ENCODE measurements around the gene EML6. TPM values are rescaled to one million over a fixed set of nuclear protein-coding genes. Genes with fewer than 3 reads are reported as not detected.

Gene EML6
- total and polyA plus RNA-seq, 2 of the 13 experiments (the other 11 are each of a cell fraction or from before 2014, with no cell fraction given), result 17.2 to 32.4 TPM

GRCh38 chr2:54797307-54797706 lies 73.8 kb downstream of the EML6 start:
- TF ChIP-seq MNT (IDR thresholded peaks at IDR 0.05), result no peak
- TF ChIP-seq DZIP1 (CRISPR knock-in tag; IDR thresholded peaks at IDR 0.05), result no peak
- no peak for TF ChIP-seq ZNF746 (CRISPR knock-in tag; IDR thresholded peaks at IDR 0.05)
- TF ChIP-seq AKAP8 (CRISPR knock-in tag; IDR thresholded peaks at IDR 0.05), result no peak
- no peak for TF ChIP-seq SCMH1 (CRISPR knock-in tag; IDR thresholded peaks at IDR 0.05; ENCODE audit: borderline replicate concordance)
- no peak for TF ChIP-seq ZNF274 (CRISPR knock-in tag; IDR thresholded peaks at IDR 0.05)
- no peak for TF ChIP-seq EP300 (IDR thresholded peaks at IDR 0.05; ENCODE audit: low read depth in 2 of 2, low read length in 2 of 2)
- TF ChIP-seq EP300 (CRISPR knock-in tag; IDR thresholded peaks at IDR 0.05; ENCODE audit: borderline replicate concordance), result no peak
- TF ChIP-seq E2F2 (CRISPR knock-in tag; IDR thresholded peaks at IDR 0.05; ENCODE audit: borderline replicate concordance), result no peak
- no peak for TF ChIP-seq HES4 (CRISPR knock-in tag; IDR thresholded peaks at IDR 0.05; ENCODE audit: borderline replicate concordance)
- BruUV-seq (replicated peaks), result no TSS peak
- H4K20me1 ChIP-seq (ENCODE audit: insufficient read depth, low read length), result no peaks in the 10 kb centered on the region
- FAIRE-seq (no peak), DNase-seq (ENCODE audit: low spot score) (no peak), ATAC-seq (no peak)
- H3K4me2 ChIP-seq (ENCODE audit: low read depth, low read length), result no peak overlapping the region
- no peak overlapping the region for H3K9ac ChIP-seq (ENCODE audit: insufficient read depth, low read depth, low read length)
- H3K4me1 ChIP-seq (ENCODE audit: insufficient read depth, low read length), result peaks cover 9% of the 10 kb centered on the region
- no peaks in the 10 kb centered on the region for H3K27me3 ChIP-seq (ENCODE audit: control insufficient read depth in 1 of 2, insufficient read depth in 2 of 2, low read length in 2 of 2)
- H3K27ac ChIP-seq (ENCODE audit: extremely low read length, insufficient read depth, low read length), result no peak overlapping the region
- intact Hi-C loops (cut with micrococcal nuclease; ENCODE audit: unreplicated experiment) (no loop called here), in situ Hi-C loops (cut with HindIII; ENCODE audit: extremely low pct_ligation_motif_present, low pct_unique_long_range_greater_than_20kb) (no loop called here)
- no peak overlapping the region for H2AFZ ChIP-seq (ENCODE audit: low read length)
- H3K36me3 ChIP-seq (replicated peaks in 1 of 2; ENCODE audit: control insufficient read depth in 1 of 2, insufficient read depth in 2 of 2, low read length in 2 of 2), result no peaks in the 10 kb centered on the region
- 93% methylated on average over 4 of the region's 4 CpGs for WGBS (ENCODE audit: low lambda C conversion rate)
- CTCF ChIA-PET (ENCODE audit: low intra/inter-chr PET ratio, low total read pairs), result no interaction called here
- POLR2A ChIA-PET, result no interaction called here
- no peaks in the 10 kb centered on the region for H3K79me2 ChIP-seq (ENCODE audit: insufficient read depth, low read length)
- H3K9me3 ChIP-seq (ENCODE audit: low read length), result no peaks in the 10 kb centered on the region
- H3K4me3 ChIP-seq (replicated peaks in 1 of 3; ENCODE audit: insufficient read depth in 1 of 3, low read depth in 2 of 3, low read length in 3 of 3), result no peak overlapping the region
